NCI-H128 (cell line): ENCODE results near the gene TRUB2.

Source experiments
- DNase-seq: peaks from one replicate; lab custom pipeline; 2025; ENCODE audit not compliant: unreplicated experiment; lab: John Stamatoyannopoulos, UW

TRUB2 gene

DNA sequence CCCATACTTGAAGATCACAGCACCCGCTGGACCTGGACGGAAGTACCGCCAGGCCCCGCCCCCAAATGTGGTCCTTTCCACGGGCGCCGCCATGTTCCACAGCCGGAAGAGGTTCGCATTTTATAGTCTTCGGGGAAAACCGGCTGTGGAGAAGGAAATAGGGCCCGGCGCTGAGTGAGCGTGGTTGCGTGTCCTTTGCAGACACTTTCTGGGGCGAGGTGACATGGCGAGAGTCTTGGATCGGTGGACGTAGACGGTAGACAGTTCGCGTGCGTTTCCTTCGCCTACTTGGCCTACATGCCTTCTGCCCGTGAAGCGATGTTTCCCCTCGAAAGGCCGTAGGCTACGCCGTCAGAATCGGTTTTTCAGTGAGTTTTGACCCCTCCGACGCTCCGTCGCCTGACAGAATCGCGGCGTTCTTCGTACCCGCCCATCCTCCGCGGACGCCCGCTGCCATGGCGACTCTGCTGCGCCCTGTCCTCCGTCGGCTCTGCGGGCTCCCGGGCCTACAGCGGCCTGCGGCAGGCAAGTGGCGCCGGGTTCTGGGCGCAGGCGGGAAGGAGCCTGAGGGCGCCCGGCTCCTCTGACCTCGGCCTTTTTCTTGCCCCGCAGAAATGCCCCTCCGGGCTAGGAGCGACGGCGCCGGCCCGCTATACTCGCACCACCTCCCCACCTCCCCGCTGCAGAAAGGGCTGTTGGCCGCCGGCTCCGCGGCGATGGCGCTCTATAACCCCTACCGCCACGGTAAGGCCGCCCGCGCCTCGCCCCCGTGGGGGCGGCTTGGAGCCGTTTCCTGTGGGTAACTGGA is at the start of gene TRUB2, which contains the start of gene COQ4:
TSS of gene TRUB2 (minus strand) at position 44 of the 808 bp plus-strand sequence. CDS start at position 5, 39 bp downstream.
TSS of gene COQ4 (plus strand) at position 436 of the 808 bp plus-strand sequence. CDS start at position 456, 20 bp downstream.
- peak; percentile 87 for DNase-seq

GRCh38 chr9:128371630-128372117 is 49.4 kb upstream of the TRUB2 start:
- no peak for DNase-seq

DNA sequence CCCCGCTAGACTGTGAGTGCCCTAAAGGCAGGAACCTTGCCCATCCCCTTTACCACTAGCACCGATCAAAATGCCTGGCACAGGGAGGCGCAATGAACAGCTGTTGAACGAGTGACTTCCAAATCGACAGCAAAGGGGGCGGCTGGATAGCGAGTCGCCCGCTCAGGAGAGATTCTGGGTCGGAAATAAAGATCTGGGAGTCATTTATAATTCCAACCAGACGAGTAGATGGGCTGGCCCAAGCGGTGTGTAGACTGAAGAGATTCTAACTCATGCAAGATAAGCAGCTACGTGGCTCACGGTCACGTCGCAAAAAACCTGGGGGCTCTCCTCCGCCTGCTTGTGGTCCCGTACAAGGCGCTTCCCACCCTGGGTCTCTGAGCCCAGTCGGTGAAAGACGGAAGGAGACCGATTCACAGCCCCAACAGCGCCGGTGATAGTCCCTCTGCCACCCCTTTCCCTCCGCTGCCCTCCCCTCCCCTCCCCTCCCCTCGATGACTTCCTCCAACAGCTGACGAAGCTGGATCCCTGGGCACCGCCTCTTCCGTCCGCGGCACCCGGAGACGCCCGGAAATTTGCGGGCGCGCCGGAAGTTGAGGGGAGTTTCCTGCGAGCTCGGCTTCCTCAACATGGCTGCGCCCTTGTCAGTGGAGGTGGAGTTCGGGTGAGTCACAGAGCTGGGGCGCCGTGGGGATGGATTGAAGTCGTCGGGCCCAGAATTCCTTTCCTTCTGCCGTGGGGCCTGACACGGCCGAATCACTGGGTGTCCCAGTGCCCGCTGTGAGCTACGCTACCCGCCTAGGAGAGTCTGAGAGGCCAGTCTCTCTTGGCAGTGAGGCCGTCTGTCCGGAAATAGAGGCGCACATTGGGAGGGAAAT is 48.7 kb upstream of the TRUB2 start, which contains the start of gene URM1:
TSS of gene URM1 (plus strand) at position 623 of the 878 bp plus-strand sequence. CDS start at position 630, 7 bp downstream.
- DNase-seq, result peak; percentile 88

- no peak for DNase-seq
Observed at GRCh38 chr9:128370367-128370751, 48.1 kb upstream of the TRUB2 start.

- DNase-seq, result no peak
Observed at GRCh38 chr9:128369024-128369706, 46.9 kb upstream of the TRUB2 start.

DNA sequence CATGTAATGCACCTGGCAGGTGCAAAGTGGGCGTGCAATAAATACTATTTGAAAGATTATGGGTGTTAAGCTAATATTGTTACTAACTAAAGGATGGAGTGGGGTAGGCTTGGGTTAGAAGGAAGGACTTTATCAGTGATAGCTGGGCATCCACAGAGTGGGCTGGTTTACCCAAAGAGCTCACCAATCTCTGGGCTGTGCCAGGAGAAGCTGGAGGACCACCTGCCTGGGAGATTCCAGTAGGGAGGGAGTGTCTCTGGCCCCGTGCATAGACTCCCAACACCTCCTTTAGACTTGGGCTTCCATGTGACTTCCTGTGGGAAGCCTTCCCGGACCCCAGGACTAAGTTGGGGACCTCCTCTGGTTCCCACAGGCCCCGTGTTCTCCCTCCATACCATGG is 43.3 kb upstream of the TRUB2 start:
- no peak for DNase-seq

DNA sequence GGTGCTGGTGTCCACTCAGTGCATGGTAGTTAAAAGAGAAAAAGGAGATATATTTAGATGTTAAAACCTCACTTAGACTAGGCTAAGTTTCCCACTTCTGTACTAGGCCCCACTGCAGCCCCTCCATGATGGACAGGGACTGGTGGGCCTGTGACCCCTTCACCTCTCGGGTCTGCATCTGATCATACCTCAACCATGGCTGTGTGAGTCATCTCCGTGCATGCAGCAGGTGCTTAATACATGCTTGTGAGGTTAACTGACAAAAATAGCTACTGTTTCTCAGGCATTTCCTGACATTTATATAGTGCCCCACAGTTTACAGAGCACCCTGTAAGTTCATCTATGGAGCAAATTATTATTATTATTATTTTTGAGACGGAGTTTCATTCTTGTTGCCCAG is 40.5 kb upstream of the TRUB2 start:
- DNase-seq, result no peak

DNA sequence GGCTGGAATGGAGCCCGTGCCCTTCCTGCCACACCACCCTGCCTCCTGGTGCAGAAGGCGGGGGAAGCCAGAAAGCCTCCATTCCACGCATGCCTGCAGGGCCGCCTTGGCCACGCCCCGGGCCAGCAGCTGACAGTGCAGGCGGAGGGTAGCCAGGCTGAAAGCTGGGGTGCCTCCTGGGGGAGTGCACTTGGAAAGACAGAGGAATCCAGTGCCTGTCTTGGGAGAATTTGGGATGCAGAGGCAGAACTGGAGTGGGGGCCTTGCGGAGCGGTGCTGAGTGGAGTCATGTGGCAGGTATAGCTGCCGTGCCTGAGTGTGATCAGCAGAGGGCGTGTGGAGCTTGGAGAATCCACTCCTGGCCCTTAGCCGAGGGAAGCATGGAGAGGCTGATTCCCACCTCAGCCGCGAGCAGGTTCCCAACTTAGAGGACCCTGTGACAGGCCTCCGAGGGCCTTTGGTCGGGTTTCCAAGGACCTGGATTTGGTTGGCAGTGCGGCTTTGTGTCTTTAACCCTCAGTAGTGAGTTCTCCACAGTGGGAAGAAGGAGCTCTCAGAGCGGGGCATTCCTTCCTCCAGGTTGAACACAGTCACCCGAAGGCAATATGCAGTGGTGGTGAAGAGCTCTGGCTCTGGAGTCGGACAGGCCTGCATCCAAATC is 39.9 kb upstream of the TRUB2 start:
- peak; percentile 72 for DNase-seq

- no peak for DNase-seq
Observed at GRCh38 chr9:128361296-128361985, 39.2 kb upstream of the TRUB2 start.

GRCh38 chr9:128360826-128361225 is 38.6 kb upstream of the TRUB2 start:
- DNase-seq, result no peak

- DNase-seq, result no peak
Observed at GRCh38 chr9:128358861-128359260, 36.6 kb upstream of the TRUB2 start.

GRCh38 chr9:128358090-128358489 is 35.8 kb upstream of the TRUB2 start:
- no peak for DNase-seq

GRCh38 chr9:128355451-128355850 is 33.2 kb upstream of the TRUB2 start:
- no peak for DNase-seq

DNA sequence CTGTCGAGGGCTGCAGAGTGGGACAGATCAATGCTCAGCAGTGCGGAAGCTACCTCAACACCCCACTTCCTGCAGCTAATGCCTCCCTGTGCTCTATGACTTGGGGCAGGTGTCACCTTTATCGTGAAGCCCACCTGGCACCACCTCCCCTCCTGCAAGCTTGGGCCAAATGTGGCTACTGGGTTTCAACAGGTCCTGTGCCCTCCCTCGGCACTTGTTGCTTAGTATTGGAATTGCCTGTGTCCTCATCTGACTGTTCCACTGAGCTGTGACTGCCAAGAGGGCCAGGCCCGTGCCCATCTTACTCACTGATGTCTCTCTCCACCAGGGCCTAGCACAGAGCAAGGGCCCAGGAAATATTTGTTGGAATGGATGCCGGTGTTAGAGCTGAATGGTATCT is 27.5 kb upstream of the TRUB2 start:
- no peak for DNase-seq

DNA sequence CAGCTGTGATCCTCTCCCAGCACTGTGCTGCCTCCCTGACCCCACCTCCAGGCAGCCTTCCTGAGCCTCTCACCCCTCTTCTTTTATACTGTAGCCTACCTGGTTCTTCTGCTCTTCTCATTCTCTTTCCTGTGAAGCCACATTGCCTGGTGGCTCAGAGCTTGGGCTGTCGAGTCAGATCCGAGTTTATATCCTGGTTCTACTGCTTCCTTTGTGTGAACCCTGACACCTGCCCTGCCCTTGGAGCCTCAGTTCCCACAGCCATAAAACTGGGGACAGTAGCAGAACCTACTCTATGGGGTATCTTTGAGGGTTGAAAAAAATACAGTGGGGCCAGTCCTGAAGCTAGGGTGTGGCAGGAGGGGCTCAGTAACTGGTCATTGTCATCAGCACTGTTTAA is 26.9 kb upstream of the TRUB2 start:
- DNase-seq, result no peak

DNA sequence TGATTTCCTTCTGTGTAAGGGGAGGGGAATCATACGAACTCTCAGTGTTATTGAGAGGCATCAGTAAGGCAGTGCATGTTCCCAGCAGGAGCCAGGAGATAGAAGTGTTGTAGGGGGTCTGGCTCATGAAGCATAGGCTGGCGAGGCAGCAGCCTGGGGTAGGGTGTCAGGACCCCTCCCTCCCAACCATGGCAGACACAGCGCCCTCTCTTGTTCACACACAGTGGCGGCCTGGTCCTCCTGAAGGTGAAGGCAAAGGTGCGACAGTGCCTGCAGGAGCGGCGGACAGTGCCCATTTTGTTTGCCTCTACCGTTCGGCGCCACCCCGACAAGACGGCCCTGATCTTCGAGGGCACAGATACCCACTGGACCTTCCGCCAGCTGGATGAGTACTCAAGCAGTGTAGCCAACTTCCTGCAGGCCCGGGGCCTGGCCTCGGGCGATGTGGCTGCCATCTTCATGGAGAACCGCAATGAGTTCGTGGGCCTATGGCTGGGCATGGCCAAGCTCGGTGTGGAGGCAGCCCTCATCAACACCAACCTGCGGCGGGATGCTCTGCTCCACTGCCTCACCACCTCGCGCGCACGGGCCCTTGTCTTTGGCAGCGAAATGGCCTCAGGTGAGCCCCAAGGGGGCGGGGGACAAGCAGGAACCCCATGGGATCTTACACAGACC is 22.8 kb upstream of the TRUB2 start:
- DNase-seq, result no peak

DNA sequence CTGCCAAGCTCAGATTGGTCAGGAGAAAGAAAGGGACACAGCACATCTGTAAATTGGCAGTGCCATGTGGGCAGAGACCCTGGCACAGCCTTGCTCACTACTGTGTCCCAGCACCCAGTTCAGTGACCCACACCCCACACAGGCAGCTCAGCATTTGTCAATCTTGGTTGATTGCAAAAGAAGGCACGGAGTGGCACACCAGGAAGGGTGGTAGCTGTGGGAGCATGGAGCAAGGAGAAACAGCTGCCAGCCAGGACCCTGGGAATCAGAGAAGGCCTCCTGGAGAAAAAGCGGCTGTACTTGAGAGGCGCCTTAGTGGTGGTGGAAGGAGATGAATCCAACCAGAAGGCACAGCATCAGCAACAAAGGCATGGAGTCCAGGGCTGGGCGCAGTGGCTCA is 21.6 kb upstream of the TRUB2 start:
- DNase-seq, result no peak

DNA sequence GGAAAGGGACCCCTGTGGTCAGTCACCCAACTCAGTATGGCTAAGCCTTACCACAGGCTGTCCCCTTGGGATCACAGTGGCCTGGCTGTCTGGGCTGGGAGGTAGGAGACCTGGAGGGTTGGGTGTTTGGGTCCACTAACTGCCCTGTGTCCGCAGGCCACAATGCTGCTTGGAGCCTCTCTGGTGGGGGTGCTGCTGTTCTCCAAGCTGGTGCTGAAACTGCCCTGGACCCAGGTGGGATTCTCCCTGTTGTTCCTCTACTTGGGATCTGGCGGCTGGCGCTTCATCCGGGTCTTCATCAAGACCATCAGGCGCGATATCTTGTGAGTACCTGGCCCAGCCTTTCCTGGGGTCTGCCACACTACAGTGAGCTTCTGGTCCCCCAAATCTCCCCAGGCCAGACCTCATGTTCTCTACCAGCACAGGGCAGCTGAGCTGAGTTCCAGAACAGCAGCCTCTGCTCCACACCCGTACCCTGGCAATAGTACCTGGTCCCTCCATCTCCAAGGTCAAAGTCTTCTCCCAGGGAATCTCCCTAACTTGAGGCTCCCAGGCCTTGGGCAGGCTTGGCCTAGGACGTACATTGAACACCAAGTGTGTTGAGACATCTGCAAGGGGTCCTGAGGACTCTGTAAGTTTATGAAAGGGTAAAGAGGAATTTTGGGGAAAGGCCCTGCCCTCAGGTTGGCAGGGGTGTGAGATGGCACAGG is 20.9 kb upstream of the TRUB2 start:
- no peak for DNase-seq

- peak; percentile 50 for DNase-seq
Observed at GRCh38 chr9:128341435-128341849, 19.2 kb upstream of the TRUB2 start.
